T-helper 2 cell treated with Interferon-gamma antibody and Interleukin-4, amounts not matched to agents 5 μg/mL and 100 μg/mL, for 36 hours (primary cell): ENCODE measurements around the gene ANKRD33.

Source experiments
- DNase-seq: peaks from one replicate; pipeline ENCODE4 v3.0.0; 2021; ENCODE audit warnings: low spot score
- H3K27ac Mint-ChIP-seq: one replicate; pipeline ENCODE4 v1.8.0; 2021; ENCODE audit warnings: mild to moderate bottlenecking, mixed read lengths
- H3K27me3 Mint-ChIP-seq: one replicate; pipeline ENCODE4 v1.8.0; 2021; ENCODE audit warnings: low read depth, mixed read lengths
- H3K36me3 Mint-ChIP-seq: one replicate; pipeline ENCODE4 v1.8.0; 2021; ENCODE audit warnings: low read depth, mixed read lengths
- H3K4me1 Mint-ChIP-seq: one replicate; pipeline ENCODE4 v1.8.0; 2021; ENCODE audit warnings: low read depth, mixed read lengths
- H3K4me3 Mint-ChIP-seq: one replicate; pipeline ENCODE4 v1.8.0; 2022; ENCODE audit warnings: mild to moderate bottlenecking, moderate library complexity, mixed read lengths
- H3K9me3 Mint-ChIP-seq: one replicate; pipeline ENCODE4 v1.8.0; 2021; ENCODE audit warnings: mixed read lengths

Gene ANKRD33

DNA sequence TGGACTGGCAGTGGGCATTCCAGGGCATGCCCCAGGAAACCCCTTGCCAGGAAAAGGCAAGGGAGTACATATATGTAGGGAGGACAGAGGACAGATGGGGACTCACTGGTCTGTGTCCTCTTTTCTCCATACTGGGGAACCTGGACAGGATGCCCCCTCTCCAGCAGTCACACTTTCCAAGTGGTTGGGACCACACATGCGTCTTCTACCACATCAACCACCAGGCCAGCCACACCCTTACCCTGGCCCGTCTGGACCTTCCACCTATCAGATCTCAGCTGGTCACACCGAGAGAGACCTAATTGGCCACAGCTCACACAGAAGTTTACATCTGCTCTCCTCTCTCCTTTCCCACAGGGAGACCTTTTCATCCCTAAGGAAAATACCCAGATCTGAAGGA, 8.3 kb downstream of the ANKRD33 start:
- Mint-ChIP-seq H3K9me3 (no peaks in the 10 kb centered on the region), H3K27me3 (peaks cover 7% of the 10 kb centered on the region), H3K36me3 (no peaks in the 10 kb centered on the region), H3K4me3 (no peak overlapping the region), H3K4me1 (no peaks in the 10 kb centered on the region), H3K27ac (no peak overlapping the region)
- no peak for DNase-seq

- Mint-ChIP-seq H3K27ac (no peak overlapping the region), H3K36me3 (no peaks in the 10 kb centered on the region), H3K9me3 (no peaks in the 10 kb centered on the region), H3K27me3 (peaks cover 10% of the 10 kb centered on the region), H3K4me1 (no peaks in the 10 kb centered on the region), H3K4me3 (no peak overlapping the region)
- DNase-seq, result no peak
Measured at GRCh38 chr12:51897181-51897580, 9.3 kb downstream of the ANKRD33 start.

- no peaks in the 10 kb centered on the region for H3K4me1 Mint-ChIP-seq
- H3K27me3 Mint-ChIP-seq, result peaks cover 10% of the 10 kb centered on the region
- H3K36me3 Mint-ChIP-seq, result no peaks in the 10 kb centered on the region
- H3K4me3 Mint-ChIP-seq, result no peak overlapping the region
- no peak for DNase-seq
- H3K27ac Mint-ChIP-seq, result no peak overlapping the region
- no peaks in the 10 kb centered on the region for H3K9me3 Mint-ChIP-seq
Measured at GRCh38 chr12:51898506-51898905, 10.6 kb downstream of the ANKRD33 start.

- Mint-ChIP-seq H3K9me3 (no peaks in the 10 kb centered on the region), H3K4me1 (no peaks in the 10 kb centered on the region), H3K27ac (no peak overlapping the region), H3K4me3 (no peak overlapping the region), H3K36me3 (no peaks in the 10 kb centered on the region), H3K27me3 (peaks cover 10% of the 10 kb centered on the region)
- DNase-seq, result no peak
Measured at GRCh38 chr12:51898937-51899336, 11.0 kb downstream of the ANKRD33 start.

DNA sequence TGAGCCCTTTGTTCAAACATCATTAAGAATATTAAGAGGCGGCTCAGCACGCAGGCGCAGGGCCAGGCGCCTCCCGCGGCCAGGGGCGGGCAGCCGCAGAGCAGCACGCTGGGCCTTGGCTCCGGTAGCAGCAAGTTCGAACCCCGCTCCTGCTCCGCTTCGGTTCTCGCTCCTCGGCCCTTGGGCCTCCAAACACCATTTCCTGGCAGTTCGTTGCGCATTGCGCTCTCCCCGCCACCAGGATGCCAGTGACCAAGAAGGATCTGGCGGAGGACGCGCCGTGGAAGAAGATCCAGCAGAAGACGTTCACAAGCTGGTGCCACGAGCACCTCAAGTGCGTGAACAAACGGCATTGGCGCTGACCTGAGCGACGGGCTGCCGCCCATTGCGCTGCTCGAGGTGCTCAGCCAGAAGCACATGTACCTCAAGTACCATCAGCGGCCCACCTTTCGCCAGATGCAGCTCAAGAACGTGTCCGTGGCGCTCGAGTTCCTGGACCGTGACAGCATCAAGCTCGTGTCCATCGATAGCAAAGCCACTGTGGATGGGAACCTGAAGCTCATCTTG, 12.5 kb downstream of the ANKRD33 start:
- no peaks in the 10 kb centered on the region for H3K36me3 Mint-ChIP-seq
- DNase-seq, result no peak
- peaks cover 10% of the 10 kb centered on the region for H3K27me3 Mint-ChIP-seq
- no peak overlapping the region for H3K4me3 Mint-ChIP-seq
- H3K27ac Mint-ChIP-seq, result no peak overlapping the region
- no peaks in the 10 kb centered on the region for H3K9me3 Mint-ChIP-seq
- no peaks in the 10 kb centered on the region for H3K4me1 Mint-ChIP-seq

DNA sequence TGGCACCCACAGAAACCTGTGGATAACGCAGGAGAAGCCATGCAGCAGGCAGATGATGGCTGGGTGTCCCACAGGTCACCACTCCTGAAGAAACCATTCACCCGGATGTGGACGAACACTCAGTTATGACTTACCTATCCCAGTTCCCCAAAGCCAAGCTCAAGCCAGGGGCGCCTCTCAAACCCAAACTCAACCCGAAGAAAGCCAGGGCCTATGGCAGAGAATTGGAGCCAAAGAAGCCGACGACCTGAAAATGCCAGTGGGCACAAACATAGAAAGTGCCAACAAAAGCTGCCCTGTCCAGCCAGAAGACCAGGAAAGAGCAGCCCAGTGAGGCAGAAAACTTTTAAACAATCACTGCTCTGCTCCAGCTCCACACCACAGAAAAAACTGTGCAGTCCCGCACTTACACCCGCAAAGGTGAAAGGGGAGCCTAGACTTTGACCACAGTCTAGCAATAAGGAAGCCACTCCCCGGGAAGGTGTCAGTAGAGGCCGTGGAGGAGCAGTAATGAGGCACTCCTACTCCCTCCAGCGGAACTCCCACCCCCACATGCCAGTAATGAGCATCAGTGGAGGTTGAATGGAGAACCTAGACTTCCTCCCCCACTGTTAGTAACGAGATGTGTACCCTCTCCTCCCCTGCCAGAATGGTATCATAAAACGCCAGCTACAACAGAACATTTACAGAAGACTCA, 13.4 kb downstream of the ANKRD33 start:
- DNase-seq, result no peak
- Mint-ChIP-seq H3K9me3 (no peaks in the 10 kb centered on the region), H3K4me1 (no peaks in the 10 kb centered on the region), H3K27ac (no peak overlapping the region), H3K4me3 (no peak overlapping the region), H3K36me3 (no peaks in the 10 kb centered on the region), H3K27me3 (peaks cover 14% of the 10 kb centered on the region)

DNA sequence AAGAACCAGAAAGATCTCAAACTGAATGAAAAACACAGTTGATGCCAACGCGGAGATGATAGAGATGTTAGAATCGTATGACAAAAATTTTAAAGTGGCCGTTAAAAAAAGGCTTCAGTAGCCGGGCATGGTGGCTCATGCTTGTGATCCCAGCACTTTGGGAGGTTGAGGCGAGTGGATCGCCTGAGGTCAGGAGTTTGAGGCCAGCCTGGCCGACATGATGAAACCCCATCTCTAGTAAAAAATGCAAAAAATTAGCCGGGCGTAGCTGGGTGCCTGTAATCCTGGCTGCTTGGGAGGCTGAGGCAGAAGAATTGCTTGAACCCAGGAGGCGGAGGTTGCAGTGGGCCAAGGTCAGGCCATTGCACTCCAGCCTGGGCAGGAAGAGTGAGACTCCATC, 14.0 kb downstream of the ANKRD33 start:
- Mint-ChIP-seq H3K27ac (no peak overlapping the region), H3K36me3 (no peaks in the 10 kb centered on the region), H3K4me3 (no peak overlapping the region), H3K27me3 (peaks cover 14% of the 10 kb centered on the region), H3K9me3 (no peaks in the 10 kb centered on the region), H3K4me1 (no peaks in the 10 kb centered on the region)
- no peak for DNase-seq

GRCh38 chr12:51904951-51905470, 17.1 kb downstream of the ANKRD33 start:
- no peak overlapping the region for H3K27ac Mint-ChIP-seq
- DNase-seq, result no peak
- no peaks in the 10 kb centered on the region for H3K4me1 Mint-ChIP-seq
- peaks cover 32% of the 10 kb centered on the region for H3K27me3 Mint-ChIP-seq
- H3K9me3 Mint-ChIP-seq, result no peaks in the 10 kb centered on the region
- H3K4me3 Mint-ChIP-seq, result no peak overlapping the region
- H3K36me3 Mint-ChIP-seq, result no peaks in the 10 kb centered on the region

- Mint-ChIP-seq H3K9me3 (no peaks in the 10 kb centered on the region), H3K27me3 (peaks cover 32% of the 10 kb centered on the region), H3K36me3 (no peaks in the 10 kb centered on the region), H3K27ac (no peak overlapping the region), H3K4me1 (no peaks in the 10 kb centered on the region), H3K4me3 (no peak overlapping the region)
- no peak for DNase-seq
Measured at GRCh38 chr12:51905471-51906429, 17.8 kb downstream of the ANKRD33 start.

DNA sequence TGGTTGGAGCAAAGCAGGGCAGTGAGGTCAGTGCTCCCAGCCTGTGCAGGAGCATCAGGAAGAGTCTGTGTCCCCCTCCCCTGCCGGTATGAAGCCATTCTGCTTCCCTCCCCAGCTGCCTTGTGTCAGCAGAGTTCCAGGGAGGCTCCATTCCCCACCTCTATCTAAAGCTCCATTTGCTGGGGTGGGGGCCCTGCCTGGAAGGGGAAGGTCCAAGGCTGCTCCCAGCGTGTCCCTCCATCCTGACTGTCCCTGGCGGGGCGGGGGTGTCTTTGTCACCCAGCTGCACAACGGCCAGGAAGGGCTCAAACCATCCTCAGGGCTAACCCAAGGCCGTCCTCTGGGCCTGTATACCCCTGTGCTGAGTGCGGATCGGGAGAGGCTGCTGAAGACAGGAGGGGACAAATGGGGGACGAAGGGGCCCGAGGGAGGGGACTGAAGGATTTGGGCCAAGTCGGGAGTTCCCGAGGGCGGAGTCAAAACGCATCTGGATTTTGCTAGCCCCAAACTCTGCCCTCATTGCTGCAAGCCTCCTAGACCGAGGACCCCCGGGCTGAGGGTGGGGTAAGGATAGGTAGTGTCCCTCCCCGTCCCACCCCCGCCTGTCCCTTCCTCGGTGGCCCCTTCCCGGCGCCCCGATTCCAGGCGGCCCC, 18.7 kb downstream of the ANKRD33 start:
- Mint-ChIP-seq H3K27me3 (peaks cover 31% of the 10 kb centered on the region), H3K9me3 (no peaks in the 10 kb centered on the region), H3K36me3 (no peaks in the 10 kb centered on the region), H3K4me3 (no peak overlapping the region), H3K27ac (no peak overlapping the region), H3K4me1 (no peaks in the 10 kb centered on the region)
- no peak for DNase-seq

DNA sequence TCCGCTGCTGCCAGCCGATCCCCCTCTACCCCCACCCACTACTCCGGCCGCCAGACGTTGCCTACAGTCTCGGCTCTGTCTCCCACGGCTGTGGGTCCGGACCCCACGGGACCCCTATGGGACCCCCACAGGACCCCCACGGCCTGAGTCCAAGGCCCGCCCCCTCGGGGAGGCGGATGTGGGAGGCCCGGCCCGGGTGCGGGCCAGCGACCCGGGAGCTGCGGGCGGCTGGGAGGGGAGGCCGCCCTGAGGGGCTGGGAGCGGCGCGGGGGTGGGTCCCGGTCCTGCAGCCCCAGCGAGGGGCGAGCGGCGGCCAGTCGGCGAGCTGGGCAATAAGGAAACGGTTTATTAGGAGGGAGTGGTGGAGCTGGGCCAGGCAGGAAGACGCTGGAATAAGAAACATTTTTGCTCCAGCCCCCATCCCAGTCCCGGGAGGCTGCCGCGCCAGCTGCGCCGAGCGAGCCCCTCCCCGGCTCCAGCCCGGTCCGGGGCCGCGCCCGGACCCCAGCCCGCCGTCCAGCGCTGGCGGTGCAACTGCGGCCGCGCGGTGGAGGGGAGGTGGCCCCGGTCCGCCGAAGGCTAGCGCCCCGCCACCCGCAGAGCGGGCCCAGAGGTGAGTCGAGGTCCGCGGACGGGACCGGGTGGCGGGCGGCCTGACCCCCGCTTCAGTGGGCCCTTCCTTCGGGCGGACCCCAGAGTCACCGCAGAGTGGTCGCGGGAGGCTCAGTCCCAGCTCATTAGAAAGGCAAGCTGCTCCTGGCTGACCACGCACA, 19.4 kb downstream of the ANKRD33 start, which contains the start of gene ACVRL1:
TSS of gene ACVRL1 (plus strand) at position 422 of the 773 bp plus-strand sequence. CDS start 4,971 bp downstream, outside the sequence.
- H3K27ac Mint-ChIP-seq, result no peak within 1 kb of the TSS
- no peaks in the 10 kb centered on the region for H3K4me1 Mint-ChIP-seq
- peaks cover 29% of the 10 kb centered on the region for H3K27me3 Mint-ChIP-seq
- H3K4me3 Mint-ChIP-seq, result no peak within 1 kb of the TSS
- no peaks in the 10 kb centered on the region for H3K9me3 Mint-ChIP-seq
- no peak for DNase-seq
- no peaks in the 10 kb centered on the region for H3K36me3 Mint-ChIP-seq

GRCh38 chr12:51907856-51908425, 20.0 kb downstream of the ANKRD33 start:
- DNase-seq, result no peak
- no peak overlapping the region for H3K27ac Mint-ChIP-seq
- peaks cover 29% of the 10 kb centered on the region for H3K27me3 Mint-ChIP-seq
- no peaks in the 10 kb centered on the region for H3K9me3 Mint-ChIP-seq
- H3K4me1 Mint-ChIP-seq, result no peaks in the 10 kb centered on the region
- H3K4me3 Mint-ChIP-seq, result no peak overlapping the region
- H3K36me3 Mint-ChIP-seq, result no peaks in the 10 kb centered on the region
